ENCODE measurements around the gene WDFY4.

- TF ChIP-seq, protein P1, sequence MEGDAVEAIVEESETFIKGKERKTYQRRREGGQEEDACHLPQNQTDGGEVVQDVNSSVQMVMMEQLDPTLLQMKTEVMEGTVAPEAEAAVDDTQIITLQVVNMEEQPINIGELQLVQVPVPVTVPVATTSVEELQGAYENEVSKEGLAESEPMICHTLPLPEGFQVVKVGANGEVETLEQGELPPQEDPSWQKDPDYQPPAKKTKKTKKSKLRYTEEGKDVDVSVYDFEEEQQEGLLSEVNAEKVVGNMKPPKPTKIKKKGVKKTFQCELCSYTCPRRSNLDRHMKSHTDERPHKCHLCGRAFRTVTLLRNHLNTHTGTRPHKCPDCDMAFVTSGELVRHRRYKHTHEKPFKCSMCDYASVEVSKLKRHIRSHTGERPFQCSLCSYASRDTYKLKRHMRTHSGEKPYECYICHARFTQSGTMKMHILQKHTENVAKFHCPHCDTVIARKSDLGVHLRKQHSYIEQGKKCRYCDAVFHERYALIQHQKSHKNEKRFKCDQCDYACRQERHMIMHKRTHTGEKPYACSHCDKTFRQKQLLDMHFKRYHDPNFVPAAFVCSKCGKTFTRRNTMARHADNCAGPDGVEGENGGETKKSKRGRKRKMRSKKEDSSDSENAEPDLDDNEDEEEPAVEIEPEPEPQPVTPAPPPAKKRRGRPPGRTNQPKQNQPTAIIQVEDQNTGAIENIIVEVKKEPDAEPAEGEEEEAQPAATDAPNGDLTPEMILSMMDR (IDR thresholded peaks at IDR 0.05), result no peak
- TF ChIP-seq EZH2 (IDR thresholded peaks at IDR 0.05) (no peak), EZH2phosphoT487 (IDR thresholded peaks at IDR 0.05) (no peak)
Measured at GRCh38 chr10:48947690-48948469, 263.2 kb downstream of the WDFY4 start.
